ENCODE measurements around the gene CNTFR.

Gene CNTFR

DNA sequence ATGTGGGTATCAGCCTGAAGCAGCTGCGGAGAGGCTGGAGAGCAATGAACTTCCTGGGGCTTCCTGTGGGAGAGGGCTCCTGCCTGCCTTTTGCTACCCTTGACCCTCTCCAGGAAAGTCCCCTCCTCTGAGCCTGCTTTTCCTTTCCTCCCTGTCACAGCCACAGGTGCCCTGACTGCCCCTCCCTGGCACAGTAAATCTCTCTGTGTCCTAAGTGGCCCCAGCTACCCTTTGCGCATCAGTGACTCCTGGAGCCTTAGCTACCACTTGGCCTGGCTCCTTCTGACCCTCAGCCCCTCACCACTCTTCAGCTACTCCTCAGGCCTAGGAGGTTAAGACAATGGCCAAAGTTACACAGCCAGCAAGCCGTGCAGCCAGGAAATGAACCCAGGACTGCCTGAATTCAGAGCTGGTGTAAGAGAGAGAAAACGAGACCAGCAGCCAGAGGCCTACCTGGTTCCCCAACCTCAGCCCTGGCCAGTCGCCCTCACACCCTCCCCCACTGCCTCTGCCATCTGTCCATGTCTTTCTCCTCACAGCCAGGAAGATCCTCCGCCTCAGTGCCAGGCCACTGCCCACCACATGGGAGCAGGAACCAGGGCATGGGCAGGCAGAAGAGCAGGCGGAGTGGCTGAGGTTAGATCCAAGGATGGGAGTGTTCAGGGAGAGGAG, 18.6 kb downstream of the CNTFR start:
- no peaks in the 10 kb centered on the region for H3K36me3 ChIP-seq
- H3K4me3 ChIP-seq (ENCODE audit: low read depth in 1 of 2, low read length in 1 of 2), result no peak overlapping the region
- H3K4me1 ChIP-seq (ENCODE audit: control insufficient read depth in 1 of 2, insufficient read depth in 1 of 2, low read depth in 1 of 2, low read length in 1 of 2), result no peaks in the 10 kb centered on the region
- H3K27me3 ChIP-seq, result peaks cover 73% of the 10 kb centered on the region
- TF ChIP-seq, protein P1, sequence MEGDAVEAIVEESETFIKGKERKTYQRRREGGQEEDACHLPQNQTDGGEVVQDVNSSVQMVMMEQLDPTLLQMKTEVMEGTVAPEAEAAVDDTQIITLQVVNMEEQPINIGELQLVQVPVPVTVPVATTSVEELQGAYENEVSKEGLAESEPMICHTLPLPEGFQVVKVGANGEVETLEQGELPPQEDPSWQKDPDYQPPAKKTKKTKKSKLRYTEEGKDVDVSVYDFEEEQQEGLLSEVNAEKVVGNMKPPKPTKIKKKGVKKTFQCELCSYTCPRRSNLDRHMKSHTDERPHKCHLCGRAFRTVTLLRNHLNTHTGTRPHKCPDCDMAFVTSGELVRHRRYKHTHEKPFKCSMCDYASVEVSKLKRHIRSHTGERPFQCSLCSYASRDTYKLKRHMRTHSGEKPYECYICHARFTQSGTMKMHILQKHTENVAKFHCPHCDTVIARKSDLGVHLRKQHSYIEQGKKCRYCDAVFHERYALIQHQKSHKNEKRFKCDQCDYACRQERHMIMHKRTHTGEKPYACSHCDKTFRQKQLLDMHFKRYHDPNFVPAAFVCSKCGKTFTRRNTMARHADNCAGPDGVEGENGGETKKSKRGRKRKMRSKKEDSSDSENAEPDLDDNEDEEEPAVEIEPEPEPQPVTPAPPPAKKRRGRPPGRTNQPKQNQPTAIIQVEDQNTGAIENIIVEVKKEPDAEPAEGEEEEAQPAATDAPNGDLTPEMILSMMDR (IDR thresholded peaks at IDR 0.05), result no peak
- no peak overlapping the region for H3K27ac ChIP-seq
- no peaks in the 10 kb centered on the region for H3K9me3 ChIP-seq

DNA sequence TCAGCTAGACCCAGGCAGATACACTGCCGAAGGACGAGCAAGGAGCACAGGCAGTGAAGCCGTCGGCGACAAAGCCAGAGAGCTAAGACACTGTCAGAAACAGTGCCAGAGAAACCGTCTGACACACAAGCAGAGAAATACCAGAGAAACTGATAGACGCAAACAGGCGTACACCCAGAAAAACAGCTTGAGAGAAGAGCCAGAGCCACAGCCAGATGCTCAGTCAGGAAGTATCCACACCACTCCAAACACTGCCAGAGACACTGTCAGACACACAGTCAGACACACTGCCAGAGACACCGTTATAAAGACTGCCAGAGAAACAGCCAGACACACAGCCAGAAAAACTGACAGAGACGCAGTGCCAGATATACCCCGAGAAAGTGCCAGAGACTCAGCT, 19.1 kb downstream of the CNTFR start:
- Histone ChIP-seq H3K4me3 (ENCODE audit: low read depth in 1 of 2, low read length in 1 of 2) (no peak overlapping the region), H3K4me1 (ENCODE audit: control insufficient read depth in 1 of 2, insufficient read depth in 1 of 2, low read depth in 1 of 2, low read length in 1 of 2) (no peaks in the 10 kb centered on the region), H3K27me3 (peaks cover 73% of the 10 kb centered on the region), H3K36me3 (no peaks in the 10 kb centered on the region), H3K9me3 (no peaks in the 10 kb centered on the region), H3K27ac (no peak overlapping the region)
- TF ChIP-seq, protein P1 (IDR thresholded peaks at IDR 0.05), result no peak

DNA sequence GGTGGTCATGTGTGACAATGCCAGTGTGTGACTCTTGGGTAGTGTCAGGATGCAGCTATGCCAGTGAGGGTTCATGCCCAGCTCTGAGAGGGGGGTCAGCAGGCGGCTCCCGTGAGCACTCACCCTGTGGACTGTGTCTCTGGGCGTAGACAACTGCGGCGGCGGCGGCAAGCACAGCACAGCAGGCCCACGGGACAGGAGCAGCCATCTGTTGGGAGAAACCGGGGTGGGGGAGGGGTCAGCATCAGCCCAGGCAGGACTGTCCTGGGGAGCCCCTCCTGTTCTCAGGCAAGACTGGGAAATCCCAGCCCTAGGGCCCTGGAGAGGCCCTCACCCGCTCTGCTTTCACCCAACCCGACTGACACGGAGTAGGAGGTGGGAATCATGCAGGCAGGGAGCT, 20.8 kb downstream of the CNTFR start:
- no peaks in the 10 kb centered on the region for H3K36me3 ChIP-seq
- H3K4me1 ChIP-seq (ENCODE audit: control insufficient read depth in 1 of 2, insufficient read depth in 1 of 2, low read depth in 1 of 2, low read length in 1 of 2), result no peaks in the 10 kb centered on the region
- no peak overlapping the region for H3K27ac ChIP-seq
- no peak overlapping the region for H3K4me3 ChIP-seq (ENCODE audit: low read depth in 1 of 2, low read length in 1 of 2)
- peaks cover 64% of the 10 kb centered on the region for H3K27me3 ChIP-seq
- H3K9me3 ChIP-seq, result no peaks in the 10 kb centered on the region
- TF ChIP-seq, protein P1 (IDR thresholded peaks at IDR 0.05), result no peak

DNA sequence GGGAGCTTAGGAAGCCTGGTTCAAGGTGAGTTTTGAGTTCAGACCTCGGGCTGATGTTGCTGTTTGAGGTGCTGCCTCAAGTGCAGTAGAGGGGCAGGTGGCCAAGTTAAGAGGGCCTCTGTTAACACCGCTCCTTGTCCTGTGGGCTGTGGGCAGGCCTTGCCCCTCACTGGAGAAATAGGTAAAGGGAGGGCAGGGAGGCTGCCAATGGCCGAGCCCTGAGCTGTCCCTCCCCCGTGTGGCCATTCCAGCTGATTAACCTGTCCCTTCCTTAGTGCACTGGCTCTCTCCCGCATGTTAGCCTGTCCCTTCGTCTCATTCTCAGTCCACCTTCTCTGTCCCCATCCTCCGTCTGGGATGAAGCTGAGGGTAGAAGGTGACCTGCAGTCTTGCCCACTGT, 21.4 kb downstream of the CNTFR start:
- Histone ChIP-seq H3K27me3 (peaks cover 61% of the 10 kb centered on the region), H3K9me3 (no peaks in the 10 kb centered on the region), H3K36me3 (no peaks in the 10 kb centered on the region), H3K4me3 (ENCODE audit: low read depth in 1 of 2, low read length in 1 of 2) (no peak overlapping the region), H3K27ac (no peak overlapping the region), H3K4me1 (ENCODE audit: control insufficient read depth in 1 of 2, insufficient read depth in 1 of 2, low read depth in 1 of 2, low read length in 1 of 2) (no peaks in the 10 kb centered on the region)
- TF ChIP-seq, protein P1 (IDR thresholded peaks at IDR 0.05), result no peak

DNA sequence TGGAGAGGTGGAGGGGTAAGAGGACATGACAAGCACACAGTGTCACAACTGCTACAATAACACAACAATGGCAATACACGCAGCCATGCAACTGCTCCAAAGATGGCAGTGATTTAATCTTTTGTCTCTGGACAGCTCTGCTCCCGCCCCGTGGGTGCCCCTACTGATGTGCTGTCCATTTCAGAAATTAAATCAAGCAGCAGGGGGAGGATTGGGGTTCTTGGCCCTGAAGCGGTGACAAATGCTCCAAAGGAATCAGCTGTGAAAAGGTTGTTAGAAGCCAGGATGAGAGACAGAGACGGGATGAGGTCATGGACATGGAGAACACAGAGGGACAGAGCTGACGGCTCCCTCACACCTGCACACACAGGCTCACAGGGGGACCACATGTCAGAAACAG, 22.6 kb downstream of the CNTFR start:
- Histone ChIP-seq H3K27me3 (peaks cover 67% of the 10 kb centered on the region), H3K4me3 (ENCODE audit: low read depth in 1 of 2, low read length in 1 of 2) (no peak overlapping the region), H3K36me3 (no peaks in the 10 kb centered on the region), H3K9me3 (no peaks in the 10 kb centered on the region), H3K4me1 (ENCODE audit: control insufficient read depth in 1 of 2, insufficient read depth in 1 of 2, low read depth in 1 of 2, low read length in 1 of 2) (no peaks in the 10 kb centered on the region), H3K27ac (no peak overlapping the region)
- TF ChIP-seq, protein P1 (IDR thresholded peaks at IDR 0.05), result no peak

Data from neutrophil (primary cell).